Stimulated activated naive CD8-positive, alpha-beta T cell treated with anti-CD3 and anti-CD28 coated beads, Interleukin-15, amount 100 ng/mL, for 72 hours (primary cell): ENCODE measurements around the gene PRLR.

ENCODE experiments used
- ATAC-seq: fragments of 150-1000 bp; cut with Tn5 transposase; 2 replicates; pipeline ENCODE4 v1.10.0; 2021; ENCODE audit warnings: mild to moderate bottlenecking, moderate library complexity
- DNase-seq, 2 donors: peaks; one replicate each; pipeline ENCODE4 v3.0.0; 2021 to 2022
- H3K27ac Mint-ChIP-seq, 2 donors: one replicate each; pipeline ENCODE4 v1.8.0; 2022; ENCODE audit warnings: mild to moderate bottlenecking in 2 of 2, mixed read lengths in 2 of 2, moderate library complexity in 2 of 2
- H3K27me3 Mint-ChIP-seq: one replicate; pipeline ENCODE4 v1.8.0; 2022; ENCODE audit warnings: mixed read lengths
- H3K4me1 Mint-ChIP-seq: one replicate; pipeline ENCODE4 v1.8.0; 2022; ENCODE audit warnings: mild to moderate bottlenecking, mixed read lengths
- H3K4me3 Mint-ChIP-seq, 2 donors: one replicate each; pipeline ENCODE4 v1.8.0; 2022; ENCODE audit warnings: mild to moderate bottlenecking in 2 of 2, mixed read lengths in 2 of 2, moderate library complexity in 1 of 2
- H3K9me3 Mint-ChIP-seq, 2 donors: one replicate each; pipeline ENCODE4 v1.8.0; 2022; ENCODE audit warnings: mixed read lengths in 2 of 2

Gene PRLR

DNA sequence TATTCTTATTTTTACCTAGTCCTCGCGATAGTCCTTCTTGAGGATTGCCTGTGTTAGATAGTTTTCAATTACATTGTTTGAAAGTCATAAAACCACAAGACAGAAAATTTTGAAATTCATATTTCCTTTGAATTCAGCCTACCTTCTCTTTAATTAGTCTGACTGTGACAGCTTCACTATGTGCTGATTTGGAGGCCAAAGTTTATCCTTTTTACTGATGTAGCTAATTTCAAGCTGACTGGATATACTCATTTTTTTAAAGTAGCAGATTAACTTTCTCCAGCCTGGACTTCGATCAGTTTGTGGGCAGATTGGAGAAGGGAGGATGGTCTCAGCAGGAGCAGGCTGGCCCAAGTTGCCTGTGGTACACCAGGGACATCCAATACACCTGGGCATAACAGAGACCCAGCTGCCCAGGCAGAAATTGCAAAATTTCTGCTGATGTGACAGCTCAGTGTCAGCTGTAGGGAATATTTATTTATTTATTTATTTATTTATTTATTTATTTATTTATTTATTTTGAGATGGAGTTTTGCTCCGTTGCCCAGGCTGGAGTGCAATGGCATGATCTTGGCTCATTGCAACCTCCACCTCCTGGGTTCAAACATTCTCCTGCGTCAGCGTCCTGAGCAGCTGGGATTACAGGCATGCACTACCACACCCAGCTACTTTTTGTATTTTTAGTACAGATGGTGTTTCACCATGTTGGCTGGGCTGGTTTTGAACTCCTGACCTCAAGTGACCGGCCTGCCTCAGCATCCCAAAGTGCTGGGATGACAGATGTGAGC lies 206.7 kb downstream of the PRLR start:
- Mint-ChIP-seq H3K4me3 (no peak overlapping the region), H3K27me3 (peaks cover under 1% of the 10 kb centered on the region), H3K27ac (no peak overlapping the region), H3K9me3 (no peaks in the 10 kb centered on the region), H3K4me1 (no peaks in the 10 kb centered on the region)
- ATAC-seq: no peak
- no peak for DNase-seq

GRCh38 chr5:35016174-35017051 lies 213.9 kb downstream of the PRLR start:
- H3K9me3 Mint-ChIP-seq: peaks cover 5 to 15% of the 10 kb centered on the region in 2 donors
- H3K4me1 Mint-ChIP-seq: no peaks in the 10 kb centered on the region
- no peak overlapping the region for H3K4me3 Mint-ChIP-seq
- ATAC-seq: peak; percentile 75
- H3K27me3 Mint-ChIP-seq: peaks cover 27% of the 10 kb centered on the region
- DNase-seq: no peak
- no peak overlapping the region for H3K27ac Mint-ChIP-seq

GRCh38 chr5:35015063-35015462 lies 215.2 kb downstream of the PRLR start:
- H3K27me3 Mint-ChIP-seq: peaks cover 27% of the 10 kb centered on the region
- ATAC-seq (no peak), DNase-seq (no peak)
- no peak overlapping the region for H3K27ac Mint-ChIP-seq
- H3K9me3 Mint-ChIP-seq: peaks cover 5 to 15% of the 10 kb centered on the region in 2 donors
- H3K4me1 Mint-ChIP-seq: no peaks in the 10 kb centered on the region
- H3K4me3 Mint-ChIP-seq: no peak overlapping the region

- Mint-ChIP-seq H3K27me3 (peaks cover 32% of the 10 kb centered on the region), H3K9me3 (peaks cover 3 to 10% of the 10 kb centered on the region in 2 donors), H3K27ac (no peak overlapping the region), H3K4me3 (no peak overlapping the region), H3K4me1 (no peaks in the 10 kb centered on the region)
- DNase-seq (no peak), ATAC-seq (no peak)
Observed at GRCh38 chr5:35012796-35013195, 217.5 kb downstream of the PRLR start.

GRCh38 chr5:35012365-35012764 lies 217.9 kb downstream of the PRLR start:
- Mint-ChIP-seq H3K27me3 (peaks cover 32% of the 10 kb centered on the region), H3K4me1 (no peaks in the 10 kb centered on the region), H3K9me3 (peaks cover 0 to 5% of the 10 kb centered on the region in 2 donors), H3K27ac (no peak overlapping the region), H3K4me3 (no peak overlapping the region)
- ATAC-seq (no peak), DNase-seq (no peak)

DNA sequence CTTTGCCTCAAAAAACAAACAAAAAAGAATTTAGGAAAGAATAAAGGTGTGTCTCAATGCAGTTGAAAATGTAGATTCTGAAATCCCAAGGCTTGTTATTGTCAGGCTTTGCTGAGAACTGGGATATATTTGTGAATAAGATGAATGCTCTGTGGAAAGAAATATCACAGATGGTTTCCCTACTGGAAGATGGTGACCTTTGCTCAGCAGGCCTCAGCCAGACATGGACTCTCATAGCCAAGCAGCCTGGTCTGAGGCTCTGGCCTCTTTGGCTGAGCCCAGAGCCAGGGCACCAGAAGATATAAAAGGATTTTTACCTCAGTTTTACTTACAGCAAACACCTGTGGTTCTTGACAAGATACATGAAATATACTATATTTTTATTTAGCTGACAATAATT lies 219.6 kb downstream of the PRLR start:
- H3K4me1 Mint-ChIP-seq: no peaks in the 10 kb centered on the region
- no peak for ATAC-seq

DNA sequence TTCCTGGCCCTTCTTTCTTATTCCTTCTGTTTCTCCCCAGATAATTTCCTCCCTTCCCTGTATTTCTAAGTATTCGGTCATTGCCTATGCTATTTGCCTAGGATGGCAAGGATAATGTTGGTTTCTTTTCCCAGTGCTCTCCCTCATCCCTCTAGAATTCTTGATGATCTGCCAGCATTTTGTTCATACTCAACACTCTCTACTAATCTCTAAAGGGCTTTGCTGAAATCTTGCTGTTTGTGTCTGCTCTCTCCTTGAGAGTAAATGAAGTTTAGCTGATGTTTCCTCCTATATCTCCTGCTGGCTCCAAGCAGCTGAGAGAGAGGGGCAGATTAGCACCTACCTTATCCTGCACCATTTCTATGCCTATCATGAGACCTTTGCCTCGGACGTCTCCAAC lies 220.6 kb downstream of the PRLR start:
- DNase-seq: no peak
- no peaks in the 10 kb centered on the region for H3K4me1 Mint-ChIP-seq
- no peak overlapping the region for H3K27ac Mint-ChIP-seq
- H3K27me3 Mint-ChIP-seq: peaks cover 17% of the 10 kb centered on the region
- H3K9me3 Mint-ChIP-seq: no peaks in the 10 kb centered on the region
- no peak overlapping the region for H3K4me3 Mint-ChIP-seq
- no peak for ATAC-seq

More for the DNA sequence above, 219.6 kb downstream of the PRLR start:
- Mint-ChIP-seq H3K9me3 (no peaks in the 10 kb centered on the region), H3K4me3 (no peak overlapping the region), H3K27me3 (peaks cover 22% of the 10 kb centered on the region), H3K27ac (peak overlapping the region in 1 of 2 donors; percentile 31)
- DNase-seq: no peak

- Mint-ChIP-seq H3K4me1 (no peaks in the 10 kb centered on the region), H3K27me3 (peaks cover 17% of the 10 kb centered on the region)
Observed at GRCh38 chr5:35009019-35009418, 221.3 kb downstream of the PRLR start.

GRCh38 chr5:35004771-35005170 lies 225.5 kb downstream of the PRLR start:
- ATAC-seq (no peak), DNase-seq (no peak)
- H3K9me3 Mint-ChIP-seq: no peaks in the 10 kb centered on the region
- H3K27me3 Mint-ChIP-seq: peaks cover 40% of the 10 kb centered on the region
- no peak overlapping the region for H3K27ac Mint-ChIP-seq
- H3K4me3 Mint-ChIP-seq: no peak overlapping the region
- H3K4me1 Mint-ChIP-seq: no peaks in the 10 kb centered on the region

More at GRCh38 chr5:35009019-35009418, 221.3 kb downstream of the PRLR start:
- Mint-ChIP-seq H3K27ac (no peak overlapping the region), H3K4me3 (no peak overlapping the region), H3K9me3 (no peaks in the 10 kb centered on the region)
- ATAC-seq (no peak), DNase-seq (no peak)

GRCh38 chr5:35004200-35004599 lies 226.1 kb downstream of the PRLR start:
- no peak overlapping the region for H3K27ac Mint-ChIP-seq
- DNase-seq: no peak
- no peak overlapping the region for H3K4me3 Mint-ChIP-seq
- ATAC-seq: no peak
- H3K9me3 Mint-ChIP-seq: no peaks in the 10 kb centered on the region
- H3K4me1 Mint-ChIP-seq: no peaks in the 10 kb centered on the region
- H3K27me3 Mint-ChIP-seq: peaks cover 42% of the 10 kb centered on the region

GRCh38 chr5:35003018-35003957 lies 227.0 kb downstream of the PRLR start:
- H3K9me3 Mint-ChIP-seq: no peaks in the 10 kb centered on the region
- peaks cover 44% of the 10 kb centered on the region for H3K27me3 Mint-ChIP-seq
- H3K27ac Mint-ChIP-seq: no peak overlapping the region
- no peak overlapping the region for H3K4me3 Mint-ChIP-seq
- ATAC-seq (peak; percentile 70), DNase-seq (peak; percentile 58 to 70)
- H3K4me1 Mint-ChIP-seq: no peaks in the 10 kb centered on the region

GRCh38 chr5:35002459-35002858 lies 227.8 kb downstream of the PRLR start:
- H3K27ac Mint-ChIP-seq: no peak overlapping the region
- H3K4me3 Mint-ChIP-seq: no peak overlapping the region

GRCh38 chr5:35001842-35002241 lies 228.4 kb downstream of the PRLR start:
- Mint-ChIP-seq H3K27me3 (peaks cover 46% of the 10 kb centered on the region), H3K4me3 (no peak overlapping the region), H3K4me1 (no peaks in the 10 kb centered on the region), H3K9me3 (no peaks in the 10 kb centered on the region), H3K27ac (no peak overlapping the region)
- no peak for DNase-seq
- ATAC-seq: no peak

More at GRCh38 chr5:35002459-35002858, 227.8 kb downstream of the PRLR start:
- H3K27me3 Mint-ChIP-seq: peaks cover 44% of the 10 kb centered on the region
- no peaks in the 10 kb centered on the region for H3K4me1 Mint-ChIP-seq
- no peak for DNase-seq
- no peaks in the 10 kb centered on the region for H3K9me3 Mint-ChIP-seq
- ATAC-seq: no peak
